H9 (cell line): ENCODE results near the gene LRFN2. TPM values are rescaled to one million over a fixed set of nuclear protein-coding genes. Genes with fewer than 3 reads are reported as not detected.

Source experiments
- DNase-seq: peaks from one replicate; pipeline ENCODE4 v3.0.0-alpha.2; 2017
- H2AFZ ChIP-seq: one replicate; pipeline ENCODE4 v1.6.1; 2013; ENCODE audit warnings: mild to moderate bottlenecking, low read length, control low read depth, moderate library complexity
- H2AK5ac ChIP-seq: 2 replicates; pipeline ENCODE4 v1.6.1; 2013; ENCODE audit warnings: low read length, control low read depth, mixed read lengths; ENCODE audit not compliant: insufficient read length
- H2BK120ac ChIP-seq: one replicate; pipeline ENCODE4 v1.6.1; 2013; ENCODE audit warnings: low read depth, mild to moderate bottlenecking, low read length, control low read depth, inconsistent platforms; ENCODE audit not compliant: poor library complexity, severe bottlenecking
- H2BK12ac ChIP-seq: 2 replicates; pipeline ENCODE4 v1.6.1; 2013; ENCODE audit warnings: low read length, control low read depth, mixed read lengths, low read depth; ENCODE audit not compliant: insufficient read length
- H2BK15ac ChIP-seq: 2 replicates; pipeline ENCODE4 v1.6.1; 2013; ENCODE audit warnings: low read depth, low read length, control low read depth
- H2BK20ac ChIP-seq: one replicate; pipeline ENCODE4 v1.6.1; 2013; ENCODE audit warnings: low read depth, mild to moderate bottlenecking, low read length, control low read depth, inconsistent platforms; ENCODE audit not compliant: poor library complexity, severe bottlenecking
- H2BK5ac ChIP-seq: 2 replicates; pipeline ENCODE4 v1.6.1; 2013; ENCODE audit warnings: low read length, control low read depth, mixed read lengths; ENCODE audit not compliant: insufficient read length
- H3K14ac ChIP-seq: 2 replicates; pipeline ENCODE4 v1.6.1; 2013; ENCODE audit warnings: low read length, control low read depth; ENCODE audit not compliant: insufficient read depth
- H3K18ac ChIP-seq: 2 replicates; pipeline ENCODE4 v1.6.1; 2013; ENCODE audit warnings: low read depth, mild to moderate bottlenecking, mixed read lengths, low read length, control low read depth; ENCODE audit not compliant: insufficient read length
- H3K23ac ChIP-seq: 2 replicates; pipeline ENCODE4 v1.6.1; 2013; ENCODE audit warnings: low read length, control low read depth, mixed read lengths, low read depth; ENCODE audit not compliant: insufficient read length
- H3K23me2 ChIP-seq: 2 replicates; pipeline ENCODE4 v1.6.1; 2013; ENCODE audit warnings: low read depth, mild to moderate bottlenecking, mixed read lengths, low read length, control low read depth; ENCODE audit not compliant: insufficient read length, poor library complexity, severe bottlenecking
- H3K27ac ChIP-seq: 2 replicates; pipeline ENCODE4 v1.5.1; 2013; ENCODE audit warnings: low read length, control low read depth, mixed read lengths, low read depth; ENCODE audit not compliant: insufficient read length
- H3K27me3 ChIP-seq: 2 replicates; pipeline ENCODE4 v1.6.1; 2013; ENCODE audit warnings: low read length, control low read depth, inconsistent platforms; ENCODE audit not compliant: insufficient read depth
- H3K4ac ChIP-seq: 2 replicates; pipeline ENCODE4 v1.6.1; 2013; ENCODE audit warnings: low read depth, mild to moderate bottlenecking, control low read depth, inconsistent platforms, low read length, moderate library complexity
- H3K4me1 ChIP-seq: 2 replicates; pipeline ENCODE4 v1.6.1; 2013; ENCODE audit warnings: low read length, control low read depth, inconsistent platforms; ENCODE audit not compliant: insufficient read depth
- H3K4me2 ChIP-seq: 2 replicates; pipeline ENCODE4 v1.6.1; 2013; ENCODE audit warnings: low read length, control low read depth, mixed read lengths; ENCODE audit not compliant: insufficient read length, insufficient read depth
- H3K56ac ChIP-seq: 2 replicates; pipeline ENCODE4 v1.6.1; 2013; ENCODE audit warnings: low read depth, mild to moderate bottlenecking, mixed read lengths, low read length, control low read depth; ENCODE audit not compliant: insufficient read length
- H3K79me1 ChIP-seq: 2 replicates; pipeline ENCODE4 v1.6.1; 2013; ENCODE audit warnings: low read depth, mild to moderate bottlenecking, moderate library complexity, low read length, control low read depth, inconsistent platforms; ENCODE audit not compliant: insufficient read depth, poor library complexity, severe bottlenecking
- H3K79me2 ChIP-seq: 2 replicates; pipeline ENCODE4 v1.6.1; 2013; ENCODE audit warnings: low read length, control low read depth, inconsistent platforms; ENCODE audit not compliant: insufficient read depth
- H3K9ac ChIP-seq: 2 replicates; pipeline ENCODE4 v1.6.1; 2013; ENCODE audit warnings: low read length, control low read depth, mixed read lengths; ENCODE audit not compliant: insufficient read length; ENCODE audit errors: extremely low read depth
- H3K9me3 ChIP-seq: one replicate; pipeline ENCODE4 v1.6.1; 2013; ENCODE audit warnings: low read depth, low read length, inconsistent platforms; ENCODE audit not compliant: control insufficient read depth
- H3T11ph ChIP-seq: one replicate; pipeline ENCODE4 v1.6.1; 2013; ENCODE audit warnings: mild to moderate bottlenecking, low read length, control low read depth, inconsistent platforms
- H4K20me1 ChIP-seq: one replicate; pipeline ENCODE4 v1.6.1; 2013; ENCODE audit not compliant: control insufficient read depth, insufficient read length, insufficient read depth
- H4K5ac ChIP-seq: 2 replicates; pipeline ENCODE4 v1.6.1; 2013; ENCODE audit warnings: low read depth, mild to moderate bottlenecking, mixed read lengths, low read length, control low read depth; ENCODE audit not compliant: insufficient read length
- H4K8ac ChIP-seq: replicated peaks from 2 replicates; pipeline ENCODE4 v1.6.1; 2013; ENCODE audit warnings: low read length, control low read depth, mixed read lengths, low read depth; ENCODE audit not compliant: insufficient read length
- H4K91ac ChIP-seq: 2 replicates; pipeline ENCODE4 v1.6.1; 2013; ENCODE audit warnings: low read depth, mild to moderate bottlenecking, moderate library complexity, mixed read lengths, low read length, control low read depth; ENCODE audit not compliant: insufficient read length
- H3K27ac Mint-ChIP-seq, 3 experiments: 2 replicates in 2 of 3; 3 replicates in 1 of 3; pipeline ENCODE4 v1.8.0; 2020 to 2021; ENCODE audit warnings: mixed read lengths in 3 of 3, mild to moderate bottlenecking in 1 of 3, moderate library complexity in 1 of 3
- H3K27me3 Mint-ChIP-seq: 2 replicates; pipeline ENCODE4 v1.8.0; 2021; ENCODE audit warnings: low read depth, mild to moderate bottlenecking, moderate library complexity, mixed read lengths
- H3K36me3 Mint-ChIP-seq, 3 experiments: 2 replicates in 2 of 3; 3 replicates in 1 of 3; pipeline ENCODE4 v1.8.0; 2020 to 2021; ENCODE audit warnings: low read depth in 3 of 3, mixed read lengths in 3 of 3; ENCODE audit not compliant: insufficient read depth in 1 of 3
- H3K4me1 Mint-ChIP-seq, 2 experiments: 2 replicates each; pipeline ENCODE4 v1.8.0; 2020; ENCODE audit warnings: mixed read lengths in 2 of 2
- H3K4me3 Mint-ChIP-seq, 2 experiments: 2 replicates in 1 of 2; 3 replicates in 1 of 2; pipeline ENCODE4 v1.8.0; 2020 to 2021; ENCODE audit warnings: mild to moderate bottlenecking in 2 of 2, mixed read lengths in 2 of 2, moderate library complexity in 1 of 2
- H3K9me3 Mint-ChIP-seq, 2 experiments: 2 replicates in 1 of 2; 3 replicates in 1 of 2; pipeline ENCODE4 v1.8.0; 2020; ENCODE audit warnings: mild to moderate bottlenecking in 2 of 2, mixed read lengths in 2 of 2, moderate library complexity in 1 of 2
- CTCF ChIP-seq: fragments of 200-600 bp; sonication (generic); conservative IDR thresholded peaks from 3 replicates; pipeline ENCODE4 v1.8.0; 2021; ENCODE audit warnings: antibody characterized with exemption, mild to moderate bottlenecking
- WGBS: extraction: QIAGEN DNeasy Blood & Tissue Kit; methylation state at CpG from one replicate; pipeline ENCODE4 v1.1.7; 2013; ENCODE audit warnings: missing lambda C conversion rate, low lambda C conversion rate, mixed read lengths; ENCODE audit not compliant: insufficient read length; ENCODE audit errors: extremely low coverage; 5-methylcytosine and 5-hydroxymethylcytosine counted together
- total RNA-seq: library from RNA; stranded (reverse); gene quantifications from 2 replicates; pipeline ENCODE4 v1.2.1, GENCODE V29; 2021

LRFN2 gene
- total RNA-seq, 1 experiment from 2014 or later, result 0.11 TPM

DNA sequence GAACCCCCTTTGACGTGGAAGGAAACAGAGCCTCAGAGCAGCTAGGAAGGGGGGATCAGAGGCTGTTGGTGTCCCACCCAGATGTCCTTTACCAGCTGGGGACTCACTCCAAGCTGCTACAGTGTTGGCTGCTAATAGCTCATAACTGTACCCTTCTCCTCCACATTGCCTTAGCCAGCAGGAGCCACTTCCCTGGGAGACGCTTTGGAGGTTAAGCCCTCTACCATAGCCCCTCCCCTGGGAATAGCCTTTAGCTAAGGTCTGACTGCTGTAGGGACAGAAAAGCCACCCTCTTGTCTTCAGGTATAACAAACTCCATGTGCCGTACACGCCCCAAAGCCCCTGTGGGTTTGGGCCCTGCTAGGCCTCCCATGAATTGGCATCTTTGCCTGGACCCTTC is 238.6 kb downstream of the LRFN2 start:
- no peak for TF ChIP-seq CTCF
- no peak overlapping the region for H3K18ac ChIP-seq
- no peak overlapping the region for H3K27ac ChIP-seq

More for the DNA sequence above, 238.6 kb downstream of the LRFN2 start:
- Histone ChIP-seq H4K8ac (no peak overlapping the region), H2BK12ac (no peak overlapping the region), H4K5ac (no peak overlapping the region), H2AFZ (no peak overlapping the region), H2BK5ac (no peak overlapping the region), H4K91ac (no peak overlapping the region), H2BK120ac (no peak overlapping the region), H2AK5ac (no peak overlapping the region), H3K23ac (no peak overlapping the region), H3K23me2 (peaks cover 3% of the 10 kb centered on the region), H3K56ac (no peak overlapping the region), H3K4me2 (no peak overlapping the region), H2BK15ac (no peak overlapping the region), H2BK20ac (no peak overlapping the region), H3K79me1 (no peaks in the 10 kb centered on the region), H3K27me3 (no peaks in the 10 kb centered on the region), H3T11ph (no peak overlapping the region), H3K14ac (no peak overlapping the region), H3K4me1 (peaks cover 12% of the 10 kb centered on the region; the same call in 1 of the 2 replicates), H3K9ac (no peak overlapping the region), H4K20me1 (no peaks in the 10 kb centered on the region), H3K9me3 (no peaks in the 10 kb centered on the region), H3K79me2 (no peaks in the 10 kb centered on the region), H3K4ac (no peak overlapping the region)
- Mint-ChIP-seq H3K27ac (peak overlapping the region in 1 of 3 experiments; percentile 61; a peak in 3 of 7 replicates), H3K4me3 (no peak overlapping the region), H3K4me1 (peaks cover 28 to 31% of the 10 kb centered on the region in 2 experiments), H3K36me3 (no peaks in the 10 kb centered on the region), H3K27me3 (no peaks in the 10 kb centered on the region; the same call in 1 of the 2 replicates), H3K9me3 (no peaks in the 10 kb centered on the region; a peak in 1 of 5 replicates)
- no CpG with 5 or more reads among the region's 4 CpGs for WGBS
- peak; percentile 27 for DNase-seq
